OCI-LY7 (cell line): ENCODE results near the gene ISCA1.

Experiments
- CTCF ChIP-seq: fragments of 200-600 bp; sonication (generic); conservative IDR thresholded peaks from 2 replicates; pipeline ENCODE4 v1.5.1; 2014; ENCODE audit warnings: mild to moderate bottlenecking, antibody characterized with exemption, low read length, moderate library complexity, mixed read lengths
- EZH2phosphoT487 ChIP-seq: fragments of 200-600 bp; sonication (generic); IDR thresholded peaks from 2 replicates; pipeline ENCODE4 v1.6.1; 2018; ENCODE audit warnings: low read depth, borderline replicate concordance, mild to moderate bottlenecking, mixed run types, antibody characterized with exemption, low read length, moderate library complexity, mixed read lengths

GRCh38 chr9:86272221-86272620, 10.1 kb downstream of the ISCA1 start:
- TF ChIP-seq CTCF, result no peak
- no peak for TF ChIP-seq EZH2phosphoT487
